ENCODE results near the gene NUBP2. TPM values are rescaled to one million over a fixed set of nuclear protein-coding genes. Genes with fewer than 3 reads are reported as not detected.

Gene NUBP2
- total RNA-seq, 2 experiments from 2014 or later: 45.9 to 48.0 TPM

DNA sequence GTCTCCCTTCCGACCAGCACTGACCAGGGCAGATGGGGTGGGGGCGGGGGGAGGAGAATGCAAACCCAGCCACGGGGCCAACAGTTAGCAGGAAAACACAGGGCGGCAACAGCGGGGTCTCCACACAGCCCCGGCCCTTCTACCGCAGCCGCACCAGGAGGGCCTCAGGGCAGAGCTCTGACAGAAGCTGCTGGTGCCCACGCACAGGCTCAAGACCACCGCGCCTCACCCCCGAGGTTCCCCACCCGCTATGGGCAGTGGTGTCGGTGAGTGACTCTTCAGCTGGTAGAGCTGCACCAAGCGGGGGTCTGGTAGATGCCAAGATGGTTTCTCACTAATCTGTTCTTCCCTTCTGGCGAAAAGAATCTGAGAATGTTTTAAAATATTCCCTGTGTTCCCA is 27.8 kb downstream of the NUBP2 start:
- Mint-ChIP-seq H3K4me1 (ENCODE audit: low read depth) (peaks cover 8% of the 10 kb centered on the region), H3K4me3 (no peak overlapping the region), H3K36me3 (peaks cover 24% of the 10 kb centered on the region), H3K9me3 (peaks cover 3% of the 10 kb centered on the region), H3K27me3 (no peaks in the 10 kb centered on the region), H3K27ac (no peak overlapping the region)
- no peak for DNase-seq
- intact Hi-C loops (cut with micrococcal nuclease): no loop called here
- CTCF ChIA-PET: interaction anchor here (1.3 kb wide), 1 partner anchor 28 kb away, joined by 4 read pairs; the partner anchor contains the start of genes NUBP2 and SPSB3
- POLR2A ChIA-PET: no interaction called here

DNA sequence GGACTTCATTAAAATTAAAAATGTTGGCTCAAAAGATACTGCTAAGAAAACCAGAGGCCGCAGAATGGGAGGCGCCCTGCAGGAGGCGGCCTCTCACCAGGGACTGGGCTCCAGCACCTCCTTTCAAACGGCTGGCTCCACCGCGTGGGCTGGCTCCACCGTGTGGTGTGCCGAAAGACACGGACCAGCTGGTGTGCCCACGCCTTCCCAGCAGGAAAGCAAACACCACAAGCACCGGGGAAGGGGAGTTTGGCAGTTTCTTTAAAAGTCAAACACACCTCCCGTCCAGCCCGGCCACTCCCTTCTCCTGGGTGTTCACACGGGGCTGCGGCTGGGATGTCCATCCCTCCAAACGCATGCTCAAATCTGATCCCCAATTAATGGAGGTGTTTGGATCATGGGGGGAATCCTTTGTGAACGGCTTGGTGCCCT is 30.0 kb downstream of the NUBP2 start:
- no peaks in the 10 kb centered on the region for H3K27me3 Mint-ChIP-seq
- no peak overlapping the region for H3K4me3 Mint-ChIP-seq
- H3K36me3 Mint-ChIP-seq: peaks cover 15% of the 10 kb centered on the region
- intact Hi-C loops (cut with micrococcal nuclease): no loop called here
- peak; percentile 78 for DNase-seq
- CTCF ChIA-PET: interaction anchor here (0.6 to 1.0 kb wide), 3 partner anchors 26 to 212 kb away, joined by 3 read pairs; partner anchors contain the start of gene NUBP2
- H3K4me1 Mint-ChIP-seq (ENCODE audit: low read depth): peaks cover 8% of the 10 kb centered on the region
- H3K9me3 Mint-ChIP-seq: no peaks in the 10 kb centered on the region
- POLR2A ChIA-PET: no interaction called here
- peak overlapping the region; percentile 1 for H3K27ac Mint-ChIP-seq

DNA sequence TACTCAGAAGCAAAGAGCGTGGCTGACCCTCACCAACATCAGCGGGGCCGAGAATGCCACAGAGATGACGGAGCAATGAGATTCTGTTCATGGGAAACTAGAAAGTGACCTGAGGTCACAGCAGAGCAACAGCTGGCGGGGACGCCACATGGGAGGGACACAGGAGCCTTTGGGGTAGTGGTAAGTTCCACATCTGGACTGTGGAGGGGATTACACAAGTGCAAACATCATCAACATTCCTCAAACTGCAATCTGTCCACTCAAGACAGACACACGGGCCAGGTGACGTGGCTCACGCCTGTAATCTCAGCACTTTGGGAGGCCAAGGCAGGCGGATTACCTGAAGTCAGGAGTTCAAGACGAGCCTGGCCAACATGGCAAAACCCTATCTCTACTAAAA is 32.7 kb downstream of the NUBP2 start:
- peaks cover 11% of the 10 kb centered on the region for H3K36me3 Mint-ChIP-seq
- intact Hi-C loops (cut with micrococcal nuclease): no loop called here
- H3K4me3 Mint-ChIP-seq: no peak overlapping the region
- no peak for DNase-seq
- no peaks in the 10 kb centered on the region for H3K9me3 Mint-ChIP-seq
- CTCF ChIA-PET: no interaction called here
- H3K27me3 Mint-ChIP-seq: no peaks in the 10 kb centered on the region
- no peak overlapping the region for H3K27ac Mint-ChIP-seq
- peaks cover 8% of the 10 kb centered on the region for H3K4me1 Mint-ChIP-seq (ENCODE audit: low read depth)
- POLR2A ChIA-PET: no interaction called here

DNA sequence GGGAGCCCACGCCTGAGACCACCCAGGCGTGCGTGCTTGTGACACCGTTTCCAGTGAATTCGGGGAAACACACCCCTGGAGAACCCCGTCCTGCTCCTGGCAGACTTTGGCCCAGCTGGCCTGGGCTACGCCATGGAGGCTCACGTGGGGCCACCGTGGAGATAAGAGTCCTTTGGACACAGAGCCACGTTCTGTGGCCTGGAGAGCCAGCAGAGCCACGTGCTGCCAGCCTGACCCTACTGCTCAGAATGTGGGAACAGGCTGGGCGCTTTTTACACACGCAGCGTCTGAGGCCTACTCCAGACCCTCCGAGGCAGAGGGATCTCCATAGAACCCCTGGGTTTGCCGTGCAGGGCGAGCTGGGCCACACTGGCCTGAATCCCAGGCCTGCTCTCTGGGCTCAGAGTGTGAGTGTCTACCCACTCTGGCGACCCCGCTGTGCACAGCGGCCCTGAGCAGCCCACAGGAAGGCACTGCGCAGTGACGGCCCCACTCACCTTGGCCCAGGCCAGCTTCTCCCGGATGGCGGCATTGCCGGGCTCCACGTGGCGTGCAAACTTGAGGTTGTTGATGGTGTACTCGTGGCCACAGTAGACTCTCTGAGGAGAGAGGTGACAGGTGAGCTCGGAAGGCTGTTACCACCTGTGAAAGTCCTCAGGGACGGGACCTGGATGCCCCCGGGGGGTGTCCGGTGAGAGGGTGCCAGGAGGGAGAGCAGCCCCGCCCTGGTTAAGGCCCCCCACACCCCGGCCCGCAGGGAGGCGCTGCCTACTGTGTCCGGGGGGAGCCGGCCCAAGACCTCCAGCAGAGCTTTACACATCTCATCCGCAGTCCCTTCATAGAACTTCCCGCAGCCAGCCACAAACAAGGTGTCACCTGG is 33.9 kb downstream of the NUBP2 start:
- DNase-seq: no peak
- ChIA-PET POLR2A (no interaction called here), CTCF (no interaction called here)
- peaks cover 8% of the 10 kb centered on the region for H3K4me1 Mint-ChIP-seq (ENCODE audit: low read depth)
- H3K4me3 Mint-ChIP-seq: no peak overlapping the region
- H3K27me3 Mint-ChIP-seq: no peaks in the 10 kb centered on the region
- H3K27ac Mint-ChIP-seq: no peak overlapping the region
- no peaks in the 10 kb centered on the region for H3K9me3 Mint-ChIP-seq
- intact Hi-C loops (cut with micrococcal nuclease): no loop called here
- H3K36me3 Mint-ChIP-seq: peaks cover 11% of the 10 kb centered on the region

DNA sequence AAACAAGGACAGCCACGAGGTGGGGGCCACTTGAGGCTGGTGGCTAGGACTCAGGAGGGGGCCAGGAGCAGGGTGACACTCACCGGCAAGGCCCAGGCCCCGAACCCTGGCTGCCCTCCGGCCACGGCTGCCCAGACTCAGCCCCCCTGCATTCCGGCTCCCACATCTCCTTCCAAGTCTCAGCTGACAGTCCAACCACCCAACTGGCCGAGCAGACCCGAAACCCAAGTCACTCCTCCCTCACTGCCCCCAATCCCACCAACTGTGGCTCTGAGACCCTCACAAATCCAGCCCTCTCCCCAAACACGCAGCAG is 34.5 kb downstream of the NUBP2 start:
- Mint-ChIP-seq H3K4me3 (no peak overlapping the region), H3K4me1 (ENCODE audit: low read depth) (peaks cover 8% of the 10 kb centered on the region), H3K9me3 (no peaks in the 10 kb centered on the region), H3K27ac (no peak overlapping the region), H3K27me3 (no peaks in the 10 kb centered on the region), H3K36me3 (peaks cover 11% of the 10 kb centered on the region)
- CTCF ChIA-PET: no interaction called here
- intact Hi-C loops (cut with micrococcal nuclease): no loop called here
- DNase-seq: no peak
- POLR2A ChIA-PET: no interaction called here

DNA sequence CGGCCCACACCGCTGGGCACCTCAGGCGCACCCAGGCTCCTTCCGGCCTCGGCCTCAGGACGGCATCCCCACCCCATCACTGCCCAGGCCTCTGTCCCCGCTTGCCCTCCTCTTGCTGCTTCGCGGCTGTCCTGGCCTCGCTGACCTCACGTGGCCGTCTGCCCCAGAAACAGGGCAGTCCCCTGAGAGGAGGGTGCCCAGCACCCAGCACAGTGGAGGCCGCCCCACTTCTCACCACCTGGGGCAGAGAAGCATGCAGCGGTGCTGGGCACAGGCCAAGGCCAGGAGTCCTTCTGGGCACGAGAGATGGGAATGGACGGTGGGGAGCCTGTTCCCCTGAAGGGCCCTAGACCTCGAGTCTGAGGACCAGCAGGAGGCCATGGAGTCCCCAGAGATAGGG is 35.0 kb downstream of the NUBP2 start:
- intact Hi-C loops (cut with micrococcal nuclease): no loop called here
- Mint-ChIP-seq H3K27me3 (no peaks in the 10 kb centered on the region), H3K4me1 (ENCODE audit: low read depth) (peaks cover 6% of the 10 kb centered on the region), H3K4me3 (no peak overlapping the region), H3K36me3 (peaks cover 11% of the 10 kb centered on the region), H3K9me3 (no peaks in the 10 kb centered on the region), H3K27ac (no peak overlapping the region)
- DNase-seq: no peak
- ChIA-PET POLR2A (no interaction called here), CTCF (no interaction called here)

DNA sequence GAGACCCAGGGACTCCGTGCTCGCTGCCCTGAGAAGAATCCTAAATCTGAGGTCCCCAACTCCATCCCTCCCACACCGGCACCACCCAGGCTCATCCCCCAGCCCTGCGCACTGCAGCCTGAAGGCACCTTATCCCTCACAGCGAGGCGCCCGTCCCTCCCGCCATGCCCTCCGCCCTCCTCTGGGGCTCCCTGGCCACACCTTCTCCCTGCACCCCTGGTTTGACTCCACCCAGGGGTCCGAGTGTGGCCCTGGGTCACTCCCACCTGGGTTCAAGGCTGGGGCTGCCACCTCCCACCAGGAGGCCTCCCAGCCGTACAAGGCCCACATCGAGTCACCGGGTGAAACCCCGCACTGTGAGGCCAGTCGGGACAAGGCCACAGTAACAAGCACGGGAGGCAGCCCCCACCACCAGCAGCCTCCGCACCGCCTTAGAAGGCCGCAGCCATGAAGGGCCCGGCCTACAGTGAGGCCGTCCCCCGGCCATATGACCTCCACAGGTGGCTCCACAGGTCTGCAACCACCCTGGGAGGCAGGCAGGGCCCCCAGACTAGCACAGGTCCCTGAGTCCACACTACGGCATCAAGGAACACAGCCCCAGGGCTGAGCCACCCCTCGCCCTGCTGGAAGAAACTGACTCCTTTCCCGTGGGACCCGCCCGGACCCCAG is 35.6 kb downstream of the NUBP2 start:
- DNase-seq: no peak
- Mint-ChIP-seq H3K36me3 (peaks cover 11% of the 10 kb centered on the region), H3K9me3 (no peaks in the 10 kb centered on the region), H3K4me3 (no peak overlapping the region), H3K27ac (no peak overlapping the region), H3K4me1 (ENCODE audit: low read depth) (peaks cover under 1% of the 10 kb centered on the region), H3K27me3 (no peaks in the 10 kb centered on the region)
- POLR2A ChIA-PET: no interaction called here
- intact Hi-C loops (cut with micrococcal nuclease): no loop called here
- CTCF ChIA-PET: no interaction called here

DNA sequence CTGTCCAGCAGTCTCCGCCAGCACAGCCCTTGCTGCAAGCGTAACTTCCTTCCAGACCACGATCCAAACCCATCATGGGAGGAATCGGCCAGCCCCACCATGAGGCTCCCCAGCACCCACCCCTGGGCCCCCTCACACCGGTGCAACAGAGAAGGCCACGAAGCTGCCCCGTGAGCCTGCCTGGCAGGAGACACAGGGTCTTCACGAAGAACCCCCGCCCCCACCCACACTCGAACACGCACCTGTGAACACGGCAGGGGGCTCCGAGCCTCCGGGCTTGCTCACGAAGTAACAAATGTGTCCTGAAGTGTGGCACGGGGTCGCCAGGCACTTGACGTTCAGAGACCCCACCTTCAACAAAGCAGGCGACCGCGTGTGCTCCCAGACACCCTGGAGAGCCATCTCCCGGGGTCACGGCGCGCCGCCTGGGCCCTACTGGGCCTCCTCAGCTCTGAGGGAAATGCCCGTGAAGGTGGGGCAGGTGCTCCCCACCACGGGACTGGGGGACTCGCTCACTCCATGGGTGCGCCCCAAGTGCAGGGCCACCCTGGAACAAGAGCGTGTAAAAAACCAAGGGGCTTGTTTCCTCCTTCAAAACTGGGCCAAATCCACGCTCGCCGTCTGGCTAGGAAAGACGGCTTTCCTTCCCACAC is 36.2 kb downstream of the NUBP2 start:
- H3K27ac Mint-ChIP-seq: no peak overlapping the region
- no peaks in the 10 kb centered on the region for H3K9me3 Mint-ChIP-seq
- H3K4me3 Mint-ChIP-seq: no peak overlapping the region
- H3K36me3 Mint-ChIP-seq: peaks cover 9% of the 10 kb centered on the region
- ChIA-PET CTCF (no interaction called here), POLR2A (no interaction called here)
- intact Hi-C loops (cut with micrococcal nuclease): no loop called here
- no peak for DNase-seq
- H3K27me3 Mint-ChIP-seq: no peaks in the 10 kb centered on the region
- peaks cover 4% of the 10 kb centered on the region for H3K4me1 Mint-ChIP-seq (ENCODE audit: low read depth)

DNA sequence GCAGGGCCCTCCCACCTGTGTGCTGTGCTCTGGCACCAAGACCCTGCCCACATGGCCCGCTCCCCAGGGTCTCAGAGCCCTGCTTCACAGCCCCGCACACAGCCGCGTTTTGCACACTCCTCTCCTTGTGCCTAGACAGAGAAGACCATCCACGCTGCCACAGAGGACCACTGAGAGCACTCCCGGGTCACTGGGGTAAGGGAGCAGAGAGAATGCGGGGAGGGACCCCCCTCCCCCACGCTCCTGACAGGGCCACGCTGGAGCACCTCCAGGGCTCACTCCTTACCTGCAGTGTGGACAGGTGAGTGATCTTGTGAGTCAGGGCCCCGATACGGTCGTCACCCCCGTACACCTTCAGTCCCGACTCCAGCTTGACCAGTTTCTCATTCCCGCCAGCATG is 36.9 kb downstream of the NUBP2 start:
- H3K27ac Mint-ChIP-seq: no peak overlapping the region

DNA sequence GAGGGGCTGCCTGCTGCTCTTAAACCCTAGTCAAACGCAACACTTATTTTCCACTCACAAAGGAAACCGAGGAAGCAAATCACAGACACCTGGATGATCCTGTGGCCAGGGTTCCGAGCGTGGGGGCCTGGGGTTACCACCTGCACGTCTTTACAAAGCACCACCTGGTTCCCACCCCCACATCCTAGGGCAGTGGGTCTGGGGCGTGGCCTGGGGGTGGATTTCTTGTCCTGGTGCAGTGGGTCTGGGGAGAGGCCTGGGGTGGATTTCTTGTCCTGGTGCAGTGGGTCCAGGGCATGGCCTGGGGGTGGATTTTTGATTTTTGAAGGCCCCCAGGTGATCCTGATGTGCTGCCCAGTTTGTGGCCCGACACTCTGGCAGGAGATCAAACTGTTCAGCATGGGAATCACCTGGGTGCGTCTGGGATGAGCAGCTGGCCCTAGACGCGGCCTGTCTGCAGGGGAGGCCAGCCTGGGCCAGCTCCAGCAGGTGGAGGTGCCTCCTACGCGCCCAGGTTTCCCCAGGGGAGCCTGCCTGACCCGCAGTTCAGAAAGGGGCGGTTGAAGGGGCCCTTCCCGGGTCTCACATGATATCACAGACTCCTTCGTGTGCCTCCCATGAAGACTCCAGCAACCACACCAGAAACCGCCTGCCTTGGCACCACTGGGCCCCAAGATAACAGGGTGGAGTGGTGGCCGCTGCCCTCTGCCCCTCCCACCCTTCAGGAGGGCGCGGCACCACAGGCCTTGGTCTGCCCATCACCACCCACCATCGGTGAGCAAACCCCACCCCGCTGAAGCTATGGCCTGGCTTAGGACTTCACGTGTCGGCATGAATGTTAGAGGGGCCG is 37.6 kb downstream of the NUBP2 start:
- ChIA-PET CTCF (no interaction called here), POLR2A (no interaction called here)
- no peak overlapping the region for H3K27ac Mint-ChIP-seq
- no peaks in the 10 kb centered on the region for H3K9me3 Mint-ChIP-seq
- H3K4me3 Mint-ChIP-seq: no peak overlapping the region
- H3K27me3 Mint-ChIP-seq: no peaks in the 10 kb centered on the region
- no peak for DNase-seq
- H3K4me1 Mint-ChIP-seq (ENCODE audit: low read depth): peaks cover 13% of the 10 kb centered on the region
- intact Hi-C loops (cut with micrococcal nuclease): no loop called here
- peaks cover 5% of the 10 kb centered on the region for H3K36me3 Mint-ChIP-seq

More for the DNA sequence above, 36.9 kb downstream of the NUBP2 start:
- H3K9me3 Mint-ChIP-seq: no peaks in the 10 kb centered on the region
- DNase-seq: no peak
- peaks cover 9% of the 10 kb centered on the region for H3K36me3 Mint-ChIP-seq
- no peak overlapping the region for H3K4me3 Mint-ChIP-seq
- no peaks in the 10 kb centered on the region for H3K27me3 Mint-ChIP-seq
- H3K4me1 Mint-ChIP-seq (ENCODE audit: low read depth): peaks cover 10% of the 10 kb centered on the region
- intact Hi-C loops (cut with micrococcal nuclease): no loop called here
- CTCF ChIA-PET: no interaction called here
- POLR2A ChIA-PET: no interaction called here

DNA sequence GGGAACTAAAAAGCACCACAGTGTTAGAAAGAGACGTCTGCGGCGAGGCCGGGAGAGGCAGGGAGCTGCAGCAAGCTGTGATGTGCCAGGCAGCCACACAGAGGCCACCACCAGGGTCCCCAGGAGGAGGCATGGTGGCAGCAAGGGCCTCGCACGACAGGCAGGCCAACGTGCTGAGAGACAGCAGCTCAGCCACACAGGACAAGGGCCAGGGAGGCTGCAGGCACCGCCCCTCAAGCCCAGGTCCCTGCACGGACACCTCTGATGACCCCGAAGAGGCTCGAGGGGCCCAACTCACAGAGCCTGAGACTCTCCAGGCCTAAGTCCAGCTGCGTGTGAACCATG is 38.2 kb downstream of the NUBP2 start:
- Mint-ChIP-seq H3K4me3 (no peak overlapping the region), H3K9me3 (no peaks in the 10 kb centered on the region), H3K36me3 (peaks cover 2% of the 10 kb centered on the region), H3K27ac (no peak overlapping the region), H3K4me1 (ENCODE audit: low read depth) (peaks cover 19% of the 10 kb centered on the region), H3K27me3 (no peaks in the 10 kb centered on the region)
- CTCF ChIA-PET: no interaction called here
- no peak for DNase-seq
- intact Hi-C loops (cut with micrococcal nuclease): no loop called here
- POLR2A ChIA-PET: no interaction called here

All from activated CD4-positive, alpha-beta memory T cell treated with anti-CD3 and anti-CD28 coated beads for 36 hours (primary cell).